ENCODE results near the gene POLR2E. TPM values are rescaled to one million over a fixed set of nuclear protein-coding genes. Genes with fewer than 3 reads are reported as not detected.

Gene POLR2E
- polyA plus RNA-seq, 1 donor from 2014 or later = 237 TPM

DNA sequence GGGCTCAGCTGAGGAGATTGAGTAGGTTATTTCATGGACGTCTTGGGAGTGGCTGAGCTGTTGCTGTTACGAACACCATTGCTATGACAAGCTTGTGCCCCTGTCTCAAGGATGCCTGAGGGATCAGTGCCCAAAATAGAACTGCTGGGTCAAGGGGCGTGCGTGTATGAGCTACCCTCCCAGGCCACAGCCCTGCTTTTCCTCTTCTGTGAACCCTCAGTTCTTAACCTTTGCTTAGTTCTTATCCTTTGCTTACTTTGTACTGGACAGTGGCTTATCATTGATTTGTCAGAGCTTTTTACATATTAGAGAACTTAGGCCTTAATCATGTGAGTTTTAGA lies 19.2 kb downstream of the POLR2E start:
- peak overlapping the region in 3 of 4 donors; percentile 89 to 95 (median 90) for H3K4me3 Mint-ChIP-seq
- peak overlapping the region; percentile 96 to 100 (median 98) for H3K27ac Mint-ChIP-seq
- peaks cover 14 to 29% (median 25%) of the 10 kb centered on the region in 3 donors for H3K4me1 Mint-ChIP-seq
- peaks cover 6% of the 10 kb centered on the region for H3K36me3 Mint-ChIP-seq
- H3K27me3 Mint-ChIP-seq = no peaks in the 10 kb centered on the region
- no peaks in the 10 kb centered on the region for H3K9me3 Mint-ChIP-seq

DNA sequence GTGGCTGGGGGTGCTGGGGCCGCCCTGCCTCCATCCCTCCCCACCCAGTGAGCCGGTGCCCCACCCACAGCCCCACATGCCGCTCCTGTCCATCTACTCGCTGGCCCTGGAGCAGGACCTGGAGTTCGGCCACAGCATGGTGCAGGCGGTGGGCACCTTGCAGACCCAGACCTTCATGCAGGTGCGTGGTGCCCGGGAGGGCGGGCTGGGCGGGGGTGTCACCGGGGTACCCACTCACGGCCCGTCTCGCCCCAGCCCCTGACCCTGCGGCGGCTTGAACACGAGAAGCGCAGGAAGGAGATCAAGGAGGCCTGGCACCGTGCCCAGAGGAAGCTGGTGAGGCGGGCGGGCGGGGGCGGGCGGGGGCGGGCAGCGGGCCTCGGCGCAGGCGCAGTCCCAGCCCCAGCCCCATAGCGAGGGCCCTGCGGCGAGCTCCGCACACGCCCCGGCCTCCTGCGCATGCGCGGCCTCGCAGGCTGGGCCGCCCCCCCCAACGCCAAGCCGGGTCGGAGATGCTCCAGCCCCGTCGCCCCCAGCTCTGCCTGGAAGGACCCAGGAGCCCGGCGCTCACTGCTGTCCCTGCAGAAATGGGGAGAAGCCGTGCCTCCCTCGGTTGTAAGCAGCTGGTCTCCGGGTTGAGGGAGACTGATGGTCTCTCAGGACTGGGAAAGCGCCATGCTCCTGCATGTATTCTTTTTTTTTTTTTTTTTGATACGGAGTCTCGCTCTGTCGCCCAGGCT lies 20.5 kb downstream of the POLR2E start:
- peaks cover 6% of the 10 kb centered on the region for H3K36me3 Mint-ChIP-seq
- peaks cover 14 to 29% (median 22%) of the 10 kb centered on the region in 3 donors for H3K4me1 Mint-ChIP-seq
- H3K27ac Mint-ChIP-seq = peak overlapping the region; percentile 96 to 100 (median 98)
- H3K4me3 Mint-ChIP-seq = peak overlapping the region; percentile 62 to 95 (median 90)
- H3K9me3 Mint-ChIP-seq = no peaks in the 10 kb centered on the region
- H3K27me3 Mint-ChIP-seq = no peaks in the 10 kb centered on the region

DNA sequence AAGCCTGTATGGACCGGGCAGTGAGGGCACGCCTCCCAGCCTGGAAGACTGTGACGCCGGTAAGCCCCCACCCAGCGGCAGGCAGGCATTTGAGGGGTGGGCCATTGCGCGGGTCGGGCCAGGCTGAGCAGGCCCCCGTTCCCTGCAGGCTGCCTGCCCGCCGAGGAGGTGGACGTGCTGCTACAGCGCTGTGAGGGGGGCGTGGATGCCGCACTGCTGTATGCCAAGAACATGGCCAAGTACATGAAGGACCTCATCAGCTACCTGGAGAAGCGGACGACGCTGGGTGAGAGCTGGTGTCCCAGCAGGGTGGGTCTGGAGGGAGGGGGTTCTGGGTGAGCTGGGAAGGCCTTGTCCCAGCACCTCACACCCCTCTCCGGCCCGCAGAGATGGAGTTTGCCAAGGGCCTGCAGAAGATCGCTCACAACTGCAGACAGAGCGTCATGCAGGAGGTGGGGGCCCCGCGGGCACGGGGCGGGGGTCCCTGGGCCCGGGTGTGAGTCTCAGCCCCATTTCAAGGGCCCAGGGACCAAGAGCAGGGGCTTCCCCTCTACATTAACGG lies 21.1 kb downstream of the POLR2E start:
- peak overlapping the region in 2 of 3 donors; percentile 90 to 100 for H3K27ac Mint-ChIP-seq
- H3K4me3 Mint-ChIP-seq = peak overlapping the region in 2 of 4 donors; percentile 73 to 75
- H3K36me3 Mint-ChIP-seq = peaks cover 9% of the 10 kb centered on the region

DNA sequence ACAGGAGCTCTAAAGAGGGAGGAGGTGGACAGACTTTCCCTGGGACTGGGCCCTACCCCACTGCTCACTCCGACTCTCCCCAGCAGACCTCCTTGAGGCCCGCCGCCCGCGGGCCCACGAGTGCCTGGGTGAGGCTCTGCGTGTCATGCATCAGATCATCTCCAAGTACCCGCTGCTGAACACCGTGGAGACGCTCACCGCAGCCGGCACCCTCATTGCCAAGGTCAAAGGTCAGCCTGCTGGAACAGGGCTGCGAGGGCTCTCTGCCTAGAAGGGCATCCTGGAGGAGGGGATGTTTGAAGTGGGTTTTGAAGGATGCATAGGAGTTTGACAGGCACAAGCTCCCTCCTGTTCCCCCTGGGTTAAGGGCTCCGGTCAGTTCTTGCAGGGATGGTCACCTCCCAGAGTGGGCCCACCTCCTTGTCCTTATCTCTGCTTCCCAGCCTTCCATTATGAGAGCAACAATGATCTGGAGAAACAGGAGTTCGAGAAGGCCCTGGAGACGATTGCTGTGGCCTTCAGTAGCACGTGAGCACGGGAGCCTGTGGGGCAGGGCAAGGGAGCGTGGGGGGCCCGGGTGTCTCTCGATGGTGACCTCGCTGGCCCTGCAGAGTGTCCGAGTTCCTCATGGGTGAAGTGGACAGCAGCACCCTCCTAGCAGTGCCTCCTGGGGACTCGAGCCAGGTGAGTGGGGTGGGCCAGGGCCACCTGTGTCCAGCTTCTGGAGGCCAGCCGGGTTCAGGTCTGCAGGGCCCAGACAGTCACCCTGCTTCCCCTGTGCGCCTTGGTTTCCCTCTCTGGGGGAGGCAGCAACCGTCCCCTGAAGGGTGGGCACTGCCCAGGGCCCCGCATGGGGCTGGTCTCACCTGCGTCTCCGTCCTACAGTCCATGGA lies 21.9 kb downstream of the POLR2E start:
- H3K4me1 Mint-ChIP-seq = peaks cover 22 to 33% (median 29%) of the 10 kb centered on the region in 3 donors

More for the DNA sequence above, 21.1 kb downstream of the POLR2E start:
- Mint-ChIP-seq H3K4me1 (peaks cover 18 to 29% (median 26%) of the 10 kb centered on the region in 3 donors), H3K27me3 (no peaks in the 10 kb centered on the region), H3K9me3 (no peaks in the 10 kb centered on the region)

DNA sequence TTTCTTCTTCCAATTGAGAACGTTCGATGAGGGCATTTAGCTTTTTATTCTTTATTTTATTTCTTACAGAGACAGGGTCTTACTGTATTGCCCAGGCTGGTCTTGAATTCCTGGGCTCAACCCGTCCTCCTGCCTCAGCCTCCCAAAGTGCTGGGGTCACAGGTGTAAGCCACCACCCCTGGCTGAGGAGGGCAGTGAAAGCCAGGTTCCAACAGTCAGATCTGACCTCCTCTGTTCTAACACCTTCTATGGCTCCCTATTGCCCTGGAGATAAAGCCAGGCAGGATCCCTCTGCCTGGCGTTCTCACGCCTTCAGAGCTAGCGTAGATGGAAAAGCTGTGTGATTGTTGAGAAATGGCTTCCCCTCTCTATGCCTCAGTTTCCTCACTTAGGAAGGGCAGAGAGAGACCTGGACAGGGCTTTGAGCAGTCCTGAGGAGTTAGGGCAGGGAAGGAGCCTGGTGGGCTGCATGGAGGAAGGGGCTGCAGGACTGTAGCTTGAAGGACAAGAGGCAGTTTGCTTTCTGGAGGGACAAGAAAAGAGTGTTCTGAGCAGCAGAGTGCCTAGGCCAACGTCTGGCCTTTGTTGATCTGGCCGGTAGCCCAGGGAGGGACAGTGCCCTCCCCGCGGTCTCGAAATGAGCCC lies 22.7 kb downstream of the POLR2E start:
- H3K27me3 Mint-ChIP-seq = no peaks in the 10 kb centered on the region
- peak overlapping the region in 3 of 4 donors; percentile 4 to 72 (median 71) for H3K4me3 Mint-ChIP-seq
- peaks cover 11% of the 10 kb centered on the region for H3K36me3 Mint-ChIP-seq
- peak overlapping the region; percentile 83 to 100 (median 90) for H3K27ac Mint-ChIP-seq
- no peaks in the 10 kb centered on the region for H3K9me3 Mint-ChIP-seq
- peaks cover 22 to 32% (median 29%) of the 10 kb centered on the region in 3 donors for H3K4me1 Mint-ChIP-seq

More for the DNA sequence above, 21.9 kb downstream of the POLR2E start:
- no peaks in the 10 kb centered on the region for H3K9me3 Mint-ChIP-seq
- H3K4me3 Mint-ChIP-seq = peak overlapping the region; percentile 4 to 75 (median 18)
- peaks cover 11% of the 10 kb centered on the region for H3K36me3 Mint-ChIP-seq
- peak overlapping the region; percentile 90 to 100 (median 90) for H3K27ac Mint-ChIP-seq
- no peaks in the 10 kb centered on the region for H3K27me3 Mint-ChIP-seq

DNA sequence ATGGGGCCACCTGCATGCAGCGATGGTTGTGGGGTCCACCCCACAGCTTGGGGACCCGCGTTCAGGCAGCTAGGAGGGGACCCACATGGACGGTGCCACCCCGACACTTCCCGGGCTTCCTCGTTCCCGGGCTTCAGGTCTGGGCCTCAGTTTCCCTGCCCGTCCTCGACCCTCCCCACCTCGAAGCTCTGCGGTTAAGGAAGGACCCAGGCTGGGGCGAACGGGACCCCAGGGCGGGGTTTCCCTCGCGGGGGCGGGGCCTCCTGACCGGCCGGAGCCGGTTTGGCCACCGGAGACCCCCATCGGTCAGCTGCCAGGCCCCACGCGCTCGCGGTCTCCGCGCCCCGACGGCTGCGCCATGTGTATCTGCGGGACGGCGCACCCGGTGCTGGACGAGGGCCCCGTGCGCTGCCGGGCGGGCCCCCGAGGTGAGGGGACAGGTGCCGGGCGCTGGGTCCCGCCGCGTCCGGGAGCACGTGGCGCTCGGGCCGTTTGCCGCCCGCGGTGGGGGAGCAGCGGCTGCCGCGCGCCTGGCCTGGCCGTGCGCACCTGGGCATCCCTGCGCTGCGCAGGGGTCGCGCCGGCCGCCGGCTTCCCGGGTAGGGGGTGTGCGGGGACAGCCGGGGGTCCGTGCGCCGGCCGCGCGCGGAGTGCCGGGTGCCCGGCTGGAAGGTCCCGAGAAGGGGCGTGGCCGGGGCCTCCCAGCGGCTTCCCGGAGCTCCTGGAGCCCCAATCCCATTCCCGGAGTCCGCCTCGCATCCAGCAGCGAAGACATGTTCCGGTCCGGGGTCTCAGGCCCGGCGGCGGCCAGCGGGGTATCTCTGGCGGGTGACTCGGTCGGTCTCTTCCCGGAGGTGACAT lies 24.0 kb downstream of the POLR2E start:
- Mint-ChIP-seq H3K4me3 (peak overlapping the region in 1 of 4 donors; percentile 40), H3K36me3 (peaks cover 7% of the 10 kb centered on the region), H3K27me3 (no peaks in the 10 kb centered on the region), H3K4me1 (peaks cover 15 to 26% (median 22%) of the 10 kb centered on the region in 3 donors), H3K27ac (peak overlapping the region in 1 of 3 donors; percentile 97), H3K9me3 (no peaks in the 10 kb centered on the region)

DNA sequence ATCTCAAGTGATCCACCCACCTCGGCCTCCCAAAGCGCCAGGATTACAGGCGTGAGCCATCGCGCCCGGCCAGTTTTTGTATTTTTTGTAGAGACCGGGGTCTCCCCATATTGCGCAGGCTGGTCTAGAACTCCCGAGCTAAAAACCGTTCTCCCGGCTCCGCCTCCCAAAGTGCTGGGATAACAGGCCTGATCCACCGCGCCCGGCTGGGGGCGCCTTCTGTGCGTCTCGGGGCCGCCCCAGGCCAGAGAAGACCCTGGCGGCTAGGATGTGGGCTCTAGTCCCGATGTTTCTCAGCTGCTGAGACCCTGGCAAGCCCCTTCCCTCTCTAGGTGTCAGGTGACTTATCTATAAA lies 24.6 kb downstream of the POLR2E start:
- H3K27me3 Mint-ChIP-seq = no peaks in the 10 kb centered on the region
- peaks cover 7% of the 10 kb centered on the region for H3K36me3 Mint-ChIP-seq
- H3K9me3 Mint-ChIP-seq = no peaks in the 10 kb centered on the region
- peak overlapping the region in 2 of 3 donors; percentile 73 to 97 for H3K27ac Mint-ChIP-seq
- peak overlapping the region in 1 of 4 donors; percentile 33 for H3K4me3 Mint-ChIP-seq
- H3K4me1 Mint-ChIP-seq = peaks cover 10 to 20% (median 16%) of the 10 kb centered on the region in 3 donors

DNA sequence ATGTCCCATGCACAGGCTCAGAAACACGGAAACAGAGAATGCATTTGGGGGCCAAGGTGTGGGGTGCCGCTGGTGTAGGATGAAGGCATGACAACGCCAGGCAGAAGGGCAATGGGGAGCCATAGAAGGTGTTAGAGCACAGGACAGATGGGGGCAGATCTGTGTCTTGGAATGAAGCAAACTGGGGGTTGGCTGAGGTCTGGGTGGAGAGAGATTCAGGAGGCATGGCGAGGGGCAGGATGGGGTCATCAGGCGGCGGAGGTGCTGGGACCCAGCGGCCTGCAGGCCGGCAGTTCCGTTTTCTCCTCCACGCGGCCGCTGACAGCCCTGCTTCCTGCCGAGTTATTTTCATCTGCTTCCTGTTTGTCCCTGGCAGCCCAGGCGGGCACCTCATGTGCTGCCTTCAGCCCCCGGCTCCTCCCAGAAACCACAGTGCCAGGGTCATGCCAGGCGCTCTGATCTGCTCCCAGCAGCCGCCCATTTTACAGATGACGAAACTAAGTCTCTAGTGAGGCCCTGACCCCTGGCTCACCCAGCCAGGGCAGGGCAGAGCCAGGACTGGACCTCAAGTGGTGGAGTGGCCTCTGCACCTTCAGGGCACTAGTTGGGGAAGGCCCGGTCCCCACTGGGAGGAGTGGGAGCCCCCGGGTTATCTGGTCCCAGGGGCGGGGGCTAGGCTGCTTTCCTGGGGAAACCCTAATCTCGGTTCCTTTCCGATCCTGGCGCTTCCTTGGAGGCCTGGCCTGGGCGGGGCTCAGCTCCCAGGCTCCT lies 26.0 kb downstream of the POLR2E start:
- Mint-ChIP-seq H3K27ac (peak overlapping the region; percentile 90 to 97 (median 92)), H3K9me3 (no peaks in the 10 kb centered on the region), H3K4me3 (peak overlapping the region; percentile 85 to 98 (median 94)), H3K27me3 (no peaks in the 10 kb centered on the region), H3K36me3 (peaks cover 7% of the 10 kb centered on the region), H3K4me1 (peaks cover 8 to 23% (median 19%) of the 10 kb centered on the region in 3 donors)

DNA sequence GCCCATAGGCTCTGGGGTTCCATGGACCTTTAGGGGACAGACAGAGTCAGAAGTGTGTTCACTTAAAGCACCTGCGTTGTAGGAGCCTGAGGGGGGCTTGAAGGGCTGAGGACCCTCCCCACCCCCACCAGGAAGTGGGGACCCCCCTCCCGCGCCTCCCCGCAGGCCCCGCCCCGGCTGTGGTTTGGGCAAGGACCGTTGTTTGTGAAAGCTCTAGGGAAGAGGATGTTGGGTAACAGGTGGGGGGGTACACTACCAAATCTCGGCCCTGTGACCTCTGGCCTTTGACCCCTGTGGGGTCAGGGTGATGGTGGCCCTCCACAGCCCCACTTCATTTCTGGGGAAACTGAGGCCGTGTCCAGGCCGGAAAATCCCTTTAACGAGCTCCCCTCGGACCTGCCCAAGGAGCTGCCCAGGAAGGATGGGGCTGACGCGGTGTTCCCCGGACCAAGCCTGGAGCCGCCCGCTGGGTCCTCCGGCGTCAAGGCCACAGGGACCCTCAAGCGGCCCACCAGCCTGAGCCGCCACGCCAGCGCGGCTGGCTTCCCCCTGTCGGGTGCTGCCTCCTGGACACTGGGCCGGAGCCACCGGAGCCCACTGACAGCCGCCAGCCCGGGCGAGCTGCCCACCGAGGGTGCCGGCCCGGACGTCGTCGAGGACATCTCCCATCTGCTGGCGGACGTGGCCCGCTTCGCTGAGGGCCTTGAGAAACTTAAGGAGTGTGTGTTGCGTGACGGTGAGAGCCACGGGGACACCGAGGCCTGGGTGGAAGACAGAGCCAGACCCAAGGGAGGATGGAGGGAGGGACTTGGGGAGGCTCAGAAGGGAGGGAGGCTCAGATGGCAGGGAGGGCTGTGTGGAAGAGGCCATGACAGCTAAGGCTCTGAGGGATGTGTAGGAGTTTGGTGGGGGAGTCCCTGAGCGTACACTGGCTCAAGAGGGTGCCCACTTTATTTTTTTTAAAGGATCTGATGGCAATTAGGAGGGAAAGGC lies 26.9 kb downstream of the POLR2E start:
- Mint-ChIP-seq H3K4me3 (peak overlapping the region; percentile 85 to 98 (median 94)), H3K27ac (peak overlapping the region; percentile 91 to 97 (median 92)), H3K9me3 (no peaks in the 10 kb centered on the region)

DNA sequence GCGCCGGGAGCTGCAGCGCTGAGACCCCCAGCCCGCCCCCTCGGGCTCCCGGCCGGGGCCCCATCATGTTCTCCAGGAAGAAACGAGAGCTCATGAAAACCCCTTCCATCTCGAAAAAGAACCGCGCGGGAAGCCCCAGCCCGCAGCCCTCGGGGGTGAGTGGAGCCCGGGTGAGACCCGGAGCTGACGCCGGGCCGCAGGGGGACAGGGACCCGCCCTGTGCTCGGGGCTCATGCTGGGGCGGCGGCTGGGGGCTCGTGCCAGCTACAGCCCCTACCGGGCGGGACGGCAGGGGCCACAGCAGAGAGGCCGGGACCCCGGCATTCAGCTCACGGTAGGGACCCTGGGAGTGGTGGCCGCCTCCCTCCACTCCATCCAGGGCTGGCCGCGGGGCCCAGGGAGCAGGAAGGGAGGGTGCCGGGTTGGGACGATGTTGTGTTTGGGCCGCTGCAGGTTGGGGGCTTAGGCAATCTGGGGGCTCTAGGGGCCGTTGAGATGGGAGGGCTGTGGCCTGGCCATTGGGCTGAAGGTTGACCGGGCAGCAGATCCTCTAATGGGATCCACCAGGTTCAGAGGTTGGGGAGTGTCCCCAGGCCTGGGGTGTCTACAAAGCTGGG lies 27.7 kb downstream of the POLR2E start:
- Mint-ChIP-seq H3K4me3 (peak overlapping the region; percentile 85 to 98 (median 94)), H3K36me3 (peaks cover 7% of the 10 kb centered on the region), H3K27me3 (no peaks in the 10 kb centered on the region), H3K4me1 (peaks cover 8 to 29% (median 11%) of the 10 kb centered on the region in 3 donors), H3K9me3 (no peaks in the 10 kb centered on the region), H3K27ac (peak overlapping the region; percentile 91 to 97 (median 92))

More for the DNA sequence above, 26.9 kb downstream of the POLR2E start:
- Mint-ChIP-seq H3K4me1 (peaks cover 8 to 30% (median 17%) of the 10 kb centered on the region in 3 donors), H3K27me3 (no peaks in the 10 kb centered on the region), H3K36me3 (peaks cover 7% of the 10 kb centered on the region)

DNA sequence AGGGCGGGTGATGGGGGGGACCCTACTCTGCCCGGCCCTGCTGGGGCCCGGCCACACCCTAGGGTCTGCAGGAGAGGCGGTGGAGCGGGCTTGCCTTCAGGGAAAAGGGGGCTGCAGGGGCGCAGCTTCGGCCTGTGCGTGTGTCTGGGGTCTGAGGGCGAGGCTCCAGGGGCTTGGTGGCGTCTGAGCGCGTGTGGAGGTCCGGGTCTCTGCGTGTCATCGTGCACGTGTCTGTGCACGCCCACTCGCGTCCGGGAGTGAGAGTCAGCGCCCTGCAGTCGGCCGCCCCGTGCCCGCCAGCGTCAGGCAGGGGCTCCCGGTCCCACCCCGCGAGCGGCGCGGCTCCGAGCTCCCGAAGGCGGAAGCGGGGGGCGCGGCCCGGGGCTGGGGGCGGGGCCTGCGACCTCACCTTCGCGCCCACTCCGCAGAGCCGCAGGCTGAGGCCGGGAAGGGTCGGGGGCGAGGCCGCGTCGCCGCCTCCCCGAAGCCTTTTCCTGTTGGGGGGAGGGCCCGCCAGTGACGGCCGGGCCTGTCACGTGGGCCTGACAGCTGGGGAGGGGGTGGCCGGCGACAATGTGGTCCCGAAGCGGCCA lies 28.3 kb downstream of the POLR2E start, which contains the start of gene ARHGAP45:
TSS of gene ARHGAP45 (plus strand) at position 420 of the 593 bp plus-strand sequence. CDS start 239 bp downstream, outside the sequence.
- no peaks in the 10 kb centered on the region for H3K27me3 Mint-ChIP-seq
- H3K4me3 Mint-ChIP-seq = peak within 1 kb of the TSS; percentile 85 to 98 (median 94)
- H3K36me3 Mint-ChIP-seq = peaks cover 7% of the 10 kb centered on the region
- H3K27ac Mint-ChIP-seq = peak within 1 kb of the TSS; percentile 91 to 97 (median 92)
- peaks cover 8 to 27% (median 9%) of the 10 kb centered on the region in 3 donors for H3K4me1 Mint-ChIP-seq
- H3K9me3 Mint-ChIP-seq = no peaks in the 10 kb centered on the region

Data from IgD-negative memory B cell (primary cell).